Urinary bladder (tissue), 4 donors: ENCODE data around the gene DLX5. TPM values are rescaled to one million over a fixed set of nuclear protein-coding genes. Genes with fewer than 3 reads are reported as not detected.

Experiments used
- DNase-seq: peaks from one replicate; pipeline ENCODE4 v3.0.0-alpha.2; 2015; ENCODE audit errors: extremely low spot score
- H3K27ac ChIP-seq: one replicate; pipeline ENCODE4 v1.5.1; 2013; ENCODE audit warnings: low read depth, mild to moderate bottlenecking, moderate library complexity
- H3K36me3 ChIP-seq: one replicate; pipeline ENCODE4 v1.6.1; 2013; ENCODE audit warnings: mild to moderate bottlenecking, moderate library complexity; ENCODE audit not compliant: insufficient read depth
- H3K4me1 ChIP-seq: one replicate; pipeline ENCODE4 v1.6.1; 2013; ENCODE audit warnings: mild to moderate bottlenecking, moderate library complexity; ENCODE audit not compliant: insufficient read depth
- H3K4me3 ChIP-seq: one replicate; pipeline ENCODE4 v1.5.1; 2013; ENCODE audit warnings: low read depth, low read length
- WGBS: extraction: QIAGEN DNeasy Blood & Tissue Kit; methylation state at CpG from one replicate; pipeline ENCODE4 v1.1.7; 2013; 5-methylcytosine and 5-hydroxymethylcytosine counted together
- polyA plus RNA-seq: library from polyadenylated mRNA; stranded (reverse); fragments of 200-250 nt; gene quantifications from one replicate; pipeline ENCODE4 v1.2.3, GENCODE V29; 2013
- total RNA-seq: library from RNA; depleted of rRNA; stranded (reverse); fragments of >200 nt; gene quantifications from one replicate; pipeline ENCODE4 v1.2.3, GENCODE V29; 2014
- donor health status: healthy with polysubstance abuse.
- donor health status: healthy.

DLX5 gene
- total and polyA plus RNA-seq, 2 donors = 0.20 to 0.74 TPM

DNA sequence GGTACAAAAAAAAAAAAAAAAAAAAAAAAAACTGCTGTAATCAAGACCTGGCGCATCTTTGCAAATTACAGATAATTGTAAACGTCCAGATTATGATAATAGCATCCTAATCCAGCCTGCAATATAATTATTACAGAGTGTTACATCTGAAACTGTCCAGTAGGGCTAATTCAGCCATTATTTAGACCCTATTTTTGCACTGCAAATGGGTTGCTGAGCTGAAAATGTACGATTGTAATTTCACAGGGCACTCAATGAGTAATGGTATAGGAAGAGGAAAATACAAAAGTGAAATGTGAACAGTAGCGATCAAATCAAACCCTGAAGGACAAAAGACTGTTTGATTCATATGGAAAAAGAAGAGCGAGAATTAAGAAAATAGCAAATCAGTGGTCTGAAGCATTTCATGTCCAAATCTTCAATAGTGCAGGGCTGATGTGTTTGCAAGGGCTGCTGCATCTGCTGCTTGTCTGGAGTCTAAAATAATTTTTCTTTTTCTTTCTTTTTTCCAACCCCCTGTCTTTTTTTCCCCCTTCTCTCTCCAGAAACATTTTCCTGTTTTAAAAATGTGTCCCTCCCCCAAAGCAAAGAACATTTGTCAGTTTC lies 10.4 kb downstream of the DLX5 start:
- no peak for DNase-seq
- Histone ChIP-seq H3K4me3 (no peak overlapping the region), H3K4me1 (no peaks in the 10 kb centered on the region), H3K36me3 (no peaks in the 10 kb centered on the region), H3K27ac (no peak overlapping the region)
- 18% methylated on average over 5 of the region's 5 CpGs for WGBS

GRCh38 chr7:97013845-97014134 lies 10.8 kb downstream of the DLX5 start:
- no peaks in the 10 kb centered on the region for H3K36me3 ChIP-seq
- no peaks in the 10 kb centered on the region for H3K4me1 ChIP-seq
- DNase-seq = no peak
- H3K4me3 ChIP-seq = no peak overlapping the region
- no peak overlapping the region for H3K27ac ChIP-seq
- WGBS = 26% methylated on average over 1 of the region's 1 CpG

- 9% methylated on average over 20 of the region's 20 CpGs for WGBS
- H3K4me1 ChIP-seq = no peaks in the 10 kb centered on the region
- no peak for DNase-seq
- no peak overlapping the region for H3K4me3 ChIP-seq
- no peaks in the 10 kb centered on the region for H3K36me3 ChIP-seq
- no peak overlapping the region for H3K27ac ChIP-seq
Measured at GRCh38 chr7:97013134-97013844, 11.3 kb downstream of the DLX5 start.

- Histone ChIP-seq H3K36me3 (no peaks in the 10 kb centered on the region), H3K4me3 (no peak overlapping the region), H3K27ac (no peak overlapping the region), H3K4me1 (no peaks in the 10 kb centered on the region)
- WGBS = 6% methylated on average over 21 of the region's 21 CpGs
- no peak for DNase-seq
Measured at GRCh38 chr7:97012365-97013133, 12.1 kb downstream of the DLX5 start.

DNA sequence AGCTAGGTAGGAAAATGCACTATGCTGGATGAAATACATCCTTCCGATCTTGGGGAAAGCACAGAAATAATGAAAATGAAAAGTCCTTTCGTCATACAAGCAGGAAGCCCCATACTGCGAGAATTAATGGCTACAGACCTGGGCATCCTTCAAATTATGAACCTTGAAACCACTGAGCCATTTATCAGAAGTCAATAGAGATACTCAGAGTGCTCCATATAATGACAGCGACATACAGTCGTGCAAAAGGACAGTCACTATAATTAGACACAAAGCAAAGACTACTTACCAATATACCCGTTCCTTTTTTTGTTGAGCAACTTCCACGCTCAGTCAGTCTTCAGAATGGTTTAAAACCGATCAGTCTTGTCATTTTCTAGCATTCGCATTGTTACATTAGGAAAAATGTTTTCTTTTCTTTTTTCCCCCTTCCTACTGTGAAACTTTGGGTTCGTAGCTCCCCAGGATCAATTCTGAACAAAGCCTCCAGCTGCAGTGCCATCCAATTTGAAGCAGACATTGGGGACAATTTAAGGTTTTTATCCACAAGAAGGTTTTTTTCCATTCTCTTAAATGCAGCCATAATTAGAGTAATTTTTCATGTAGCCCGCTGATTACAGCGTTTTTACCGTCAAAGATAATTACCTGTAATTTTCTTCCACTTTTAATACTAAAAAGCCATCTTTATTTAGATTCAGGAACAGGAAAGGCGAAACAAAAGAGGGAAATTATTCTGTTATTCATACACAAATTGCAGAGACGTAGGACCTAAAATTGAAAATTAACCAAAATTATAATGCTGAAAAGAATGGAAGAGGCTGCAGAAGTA lies 12.9 kb downstream of the DLX5 start:
- Histone ChIP-seq H3K36me3 (no peaks in the 10 kb centered on the region), H3K4me3 (no peak overlapping the region), H3K27ac (no peak overlapping the region), H3K4me1 (no peaks in the 10 kb centered on the region)
- WGBS = 15% methylated on average over 15 of the region's 15 CpGs
- DNase-seq = no peak

DNA sequence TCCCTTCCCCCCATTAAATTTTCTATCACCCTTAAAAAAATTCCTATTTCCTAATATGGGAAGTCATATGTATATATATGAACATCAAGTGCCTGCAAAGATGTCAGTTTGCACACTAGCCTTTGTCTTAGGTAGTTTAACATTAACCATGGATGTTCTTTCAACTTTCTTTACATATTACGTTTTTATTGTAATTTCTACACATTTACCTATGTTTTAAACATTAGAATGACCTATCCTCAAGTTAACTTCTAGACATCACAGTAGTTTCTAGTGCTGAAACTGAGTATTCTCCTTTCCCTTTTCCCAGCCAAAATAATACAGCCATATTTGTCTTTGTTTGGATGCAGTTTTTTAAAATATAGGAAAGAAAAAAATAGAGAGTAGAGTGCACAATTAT lies 13.5 kb downstream of the DLX5 start:
- H3K27ac ChIP-seq = no peak overlapping the region
- no peak overlapping the region for H3K4me3 ChIP-seq
- no peak for DNase-seq
- H3K36me3 ChIP-seq = no peaks in the 10 kb centered on the region
- WGBS = 19% methylated on average over 1 of the region's 1 CpG
- no peaks in the 10 kb centered on the region for H3K4me1 ChIP-seq

- 16% methylated on average over 18 of the region's 18 CpGs for WGBS
- DNase-seq = no peak
- Histone ChIP-seq H3K27ac (no peak overlapping the region), H3K36me3 (no peaks in the 10 kb centered on the region), H3K4me3 (no peak overlapping the region), H3K4me1 (peaks cover 2% of the 10 kb centered on the region)
Measured at GRCh38 chr7:97009753-97010732, 14.6 kb downstream of the DLX5 start.

- Histone ChIP-seq H3K4me3 (no peak overlapping the region), H3K27ac (no peak overlapping the region), H3K4me1 (peaks cover 2% of the 10 kb centered on the region), H3K36me3 (no peaks in the 10 kb centered on the region)
- 86% methylated on average over 3 of the region's 3 CpGs for WGBS
- DNase-seq = no peak
Measured at GRCh38 chr7:97008275-97008917, 16.2 kb downstream of the DLX5 start.

DNA sequence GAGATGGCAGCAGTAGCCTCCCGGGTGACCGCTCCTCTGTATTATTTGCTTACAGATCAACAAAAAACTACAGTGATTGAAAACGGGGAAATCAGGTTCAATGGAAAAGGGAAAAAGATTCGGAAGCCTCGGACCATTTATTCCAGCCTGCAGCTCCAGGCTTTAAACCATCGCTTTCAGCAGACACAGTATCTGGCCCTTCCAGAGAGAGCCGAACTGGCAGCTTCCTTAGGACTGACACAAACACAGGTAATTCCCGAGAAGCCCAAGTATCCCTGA lies 17.1 kb downstream of the DLX5 start:
- 36% methylated on average over 8 of the region's 8 CpGs for WGBS
- H3K36me3 ChIP-seq = no peaks in the 10 kb centered on the region
- DNase-seq = no peak
- no peak overlapping the region for H3K27ac ChIP-seq
- H3K4me3 ChIP-seq = no peak overlapping the region
- peaks cover 2% of the 10 kb centered on the region for H3K4me1 ChIP-seq

GRCh38 chr7:97006816-97007582 lies 17.6 kb downstream of the DLX5 start:
- H3K4me3 ChIP-seq = no peak overlapping the region
- H3K27ac ChIP-seq = no peak overlapping the region
- DNase-seq = no peak
- 14% methylated on average over 39 of the region's 39 CpGs for WGBS
- no peaks in the 10 kb centered on the region for H3K36me3 ChIP-seq
- peaks cover 2% of the 10 kb centered on the region for H3K4me1 ChIP-seq

- H3K4me3 ChIP-seq = peak overlapping the region; percentile 26
- H3K27ac ChIP-seq = peak overlapping the region; percentile 35
- H3K4me1 ChIP-seq = peaks cover 2% of the 10 kb centered on the region
- no peaks in the 10 kb centered on the region for H3K36me3 ChIP-seq
- under 1% methylated on average over 83 of the region's 83 CpGs for WGBS
- no peak for DNase-seq
Measured at GRCh38 chr7:97006055-97006815, 18.4 kb downstream of the DLX5 start.
